Activated naive CD8-positive, alpha-beta T cell treated with anti-CD3 and anti-CD28 coated beads, Interleukin-2, amount 50 U/mL, for 16 hours (primary cell): ENCODE measurements around the gene OBI1.

ENCODE experiments used
- DNase-seq: peaks from one replicate; pipeline ENCODE4 v3.0.0-alpha.2; 2020; ENCODE audit warnings: low read depth, low spot score

Gene OBI1, protein sequence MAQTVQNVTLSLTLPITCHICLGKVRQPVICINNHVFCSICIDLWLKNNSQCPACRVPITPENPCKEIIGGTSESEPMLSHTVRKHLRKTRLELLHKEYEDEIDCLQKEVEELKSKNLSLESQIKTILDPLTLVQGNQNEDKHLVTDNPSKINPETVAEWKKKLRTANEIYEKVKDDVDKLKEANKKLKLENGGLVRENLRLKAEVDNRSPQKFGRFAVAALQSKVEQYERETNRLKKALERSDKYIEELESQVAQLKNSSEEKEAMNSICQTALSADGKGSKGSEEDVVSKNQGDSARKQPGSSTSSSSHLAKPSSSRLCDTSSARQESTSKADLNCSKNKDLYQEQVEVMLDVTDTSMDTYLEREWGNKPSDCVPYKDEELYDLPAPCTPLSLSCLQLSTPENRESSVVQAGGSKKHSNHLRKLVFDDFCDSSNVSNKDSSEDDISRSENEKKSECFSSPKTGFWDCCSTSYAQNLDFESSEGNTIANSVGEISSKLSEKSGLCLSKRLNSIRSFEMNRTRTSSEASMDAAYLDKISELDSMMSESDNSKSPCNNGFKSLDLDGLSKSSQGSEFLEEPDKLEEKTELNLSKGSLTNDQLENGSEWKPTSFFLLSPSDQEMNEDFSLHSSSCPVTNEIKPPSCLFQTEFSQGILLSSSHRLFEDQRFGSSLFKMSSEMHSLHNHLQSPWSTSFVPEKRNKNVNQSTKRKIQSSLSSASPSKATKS

DNA sequence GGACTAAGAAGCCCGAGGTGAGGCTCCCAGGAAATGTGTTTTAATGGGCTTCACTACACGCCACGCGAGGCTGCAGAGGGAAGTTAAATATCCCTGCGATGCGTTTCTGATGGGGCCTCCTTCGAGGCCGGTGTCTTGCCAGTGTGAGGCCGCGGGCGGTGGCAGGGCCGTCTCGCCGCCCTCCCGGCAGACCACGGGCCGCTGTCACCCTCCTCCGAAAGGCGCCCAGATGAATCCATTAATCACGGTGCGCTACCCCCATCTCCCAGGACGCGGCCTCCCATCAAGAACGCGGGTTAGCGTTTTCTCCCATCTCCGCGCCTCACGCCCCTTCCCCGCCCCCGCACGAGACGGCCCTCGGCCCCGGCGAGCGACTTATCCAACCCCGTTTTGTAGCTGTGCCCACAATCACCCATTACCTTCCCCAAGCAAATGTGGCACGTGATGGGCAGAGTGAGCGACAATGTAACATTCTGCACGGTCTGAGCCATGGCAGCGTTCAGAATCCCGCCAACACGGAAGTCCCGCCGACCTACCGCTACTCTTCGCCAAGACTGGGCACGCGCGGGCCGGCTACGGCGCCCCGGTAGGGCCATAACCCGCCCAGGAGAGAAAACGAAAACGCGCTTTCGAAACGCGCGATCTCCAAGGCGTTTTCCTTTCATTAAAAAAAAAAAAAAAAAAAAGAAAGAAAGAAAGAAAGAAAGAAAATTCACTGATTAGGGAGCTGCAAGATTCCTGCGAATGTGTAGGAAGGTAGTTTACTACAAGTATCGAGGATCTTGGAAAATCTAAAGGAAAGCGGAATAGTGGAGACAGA, at the start of gene OBI1:
OBI1 (minus strand) TSS at position 526 of the 820 bp plus-strand sequence; CDS start at position 491, 35 bp downstream.
- peak; percentile 81 for DNase-seq

- DNase-seq = no peak
Measured at GRCh38 chr13:78701383-78701782, 42.4 kb upstream of the OBI1 start.

DNA sequence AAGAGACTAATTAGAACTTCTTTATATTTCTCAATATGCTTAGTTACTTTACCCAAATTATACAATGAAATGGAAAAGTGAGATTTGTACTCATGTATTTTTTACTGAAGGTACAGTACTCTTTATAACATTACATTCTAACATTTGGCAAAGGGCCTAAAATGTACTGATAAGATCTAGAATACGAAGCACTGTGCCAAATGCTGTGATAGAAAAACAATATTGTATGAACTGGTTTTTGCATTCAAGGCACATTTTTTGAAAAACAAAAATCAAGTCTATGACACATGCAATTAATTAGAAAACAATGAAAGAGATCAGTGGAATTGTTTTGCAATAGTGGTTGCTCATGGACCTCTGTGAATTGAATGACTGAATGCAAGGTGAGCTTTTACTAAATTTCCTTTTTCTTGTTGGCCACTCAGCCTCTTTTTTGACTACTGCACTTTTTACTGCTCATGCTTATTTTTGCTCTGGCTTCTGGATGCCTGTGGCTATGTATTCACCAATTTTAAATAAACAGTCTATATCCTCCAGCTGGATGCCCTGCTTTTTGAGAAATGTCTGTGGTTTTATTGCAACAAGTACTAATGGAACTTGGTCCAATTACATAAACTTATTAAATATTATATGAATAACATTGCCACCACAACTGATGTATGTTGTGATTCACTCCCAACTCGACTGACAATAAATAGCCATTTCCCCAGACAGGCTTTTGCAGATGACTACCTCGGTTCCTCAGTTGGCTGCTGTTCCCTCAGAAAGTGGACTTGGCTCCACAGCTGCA, 41.4 kb upstream of the OBI1 start:
- no peak for DNase-seq

- DNase-seq = no peak
Measured at GRCh38 chr13:78689011-78689410, 30.1 kb upstream of the OBI1 start.

GRCh38 chr13:78686461-78686860, 27.5 kb upstream of the OBI1 start:
- DNase-seq = no peak

DNA sequence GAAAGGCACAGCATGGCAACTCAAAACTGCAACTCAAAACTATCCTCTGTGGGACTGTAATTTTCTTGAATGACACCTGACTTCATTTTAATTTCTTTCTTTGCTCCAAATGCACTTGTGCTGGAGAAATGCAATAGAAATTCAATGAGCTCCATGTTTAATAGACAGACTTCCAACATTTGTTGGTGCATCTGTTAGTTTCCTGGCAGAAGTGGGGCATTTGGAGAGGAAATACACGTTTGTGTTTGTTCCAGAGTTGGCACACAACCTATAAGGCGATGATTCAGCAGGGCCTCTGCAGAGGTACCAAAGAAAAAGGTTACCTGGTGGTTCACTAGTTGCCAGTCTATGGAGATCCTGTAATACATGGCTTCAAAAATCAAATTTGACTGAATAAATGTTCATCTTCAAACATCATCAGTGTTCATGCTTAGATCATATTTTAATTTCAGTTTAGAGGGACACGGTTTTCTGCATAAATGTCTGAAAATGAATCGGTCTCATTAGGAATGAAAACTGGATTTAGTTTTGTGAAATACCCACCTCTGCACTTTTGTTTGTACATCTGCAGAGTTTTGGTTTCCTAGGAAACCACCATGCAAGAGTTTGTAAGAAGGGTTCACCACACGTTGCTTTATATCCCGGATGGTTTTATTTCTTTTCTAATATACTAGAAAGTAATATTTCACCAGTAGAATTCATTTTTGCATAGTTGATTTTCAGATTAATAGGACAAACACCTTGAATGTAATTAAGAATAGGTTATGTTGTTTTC, 21.8 kb upstream of the OBI1 start:
- no peak for DNase-seq

- DNase-seq = no peak
Measured at GRCh38 chr13:78680115-78680561, 21.2 kb upstream of the OBI1 start.

- DNase-seq = no peak
Measured at GRCh38 chr13:78679329-78679728, 20.4 kb upstream of the OBI1 start.

DNA sequence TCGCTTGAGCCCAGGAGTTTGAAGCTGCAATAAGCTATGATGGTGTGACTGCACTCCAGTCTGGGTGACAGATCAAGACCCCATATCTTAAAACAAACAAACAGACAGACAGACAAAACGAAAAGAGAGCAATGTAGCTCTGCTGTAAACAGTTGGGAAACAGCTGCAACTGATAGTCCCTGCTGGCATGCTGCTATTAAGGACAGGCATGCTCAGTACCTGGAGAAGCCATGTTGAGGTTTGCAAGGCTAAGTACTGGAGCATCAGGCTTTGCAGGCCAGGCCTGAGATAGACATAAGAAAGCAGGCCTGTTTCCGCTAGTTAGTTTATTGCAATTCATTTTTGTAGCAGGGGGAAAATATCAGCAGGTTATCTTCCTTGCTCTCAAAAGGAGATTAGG, 16.2 kb upstream of the OBI1 start:
- DNase-seq = no peak

DNA sequence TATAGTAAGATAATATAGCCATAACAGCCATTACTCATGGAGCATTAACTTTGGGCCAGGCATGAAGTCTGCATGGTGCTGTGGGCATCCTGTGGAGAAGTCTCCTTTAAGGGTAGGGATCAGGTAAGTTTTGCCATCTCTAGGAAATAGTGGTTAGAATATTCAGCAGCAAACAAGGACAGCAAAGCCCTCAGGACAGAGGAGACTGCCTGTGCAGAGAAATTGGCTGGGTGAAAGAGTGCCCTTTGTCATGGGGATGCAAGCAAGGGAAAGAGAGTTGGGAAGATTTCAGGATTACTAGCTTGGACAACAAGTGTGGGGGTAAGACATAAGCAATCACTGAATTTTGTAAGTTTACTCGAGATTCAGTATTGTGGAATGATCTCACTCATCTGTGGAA, 15.7 kb upstream of the OBI1 start:
- DNase-seq = no peak

DNA sequence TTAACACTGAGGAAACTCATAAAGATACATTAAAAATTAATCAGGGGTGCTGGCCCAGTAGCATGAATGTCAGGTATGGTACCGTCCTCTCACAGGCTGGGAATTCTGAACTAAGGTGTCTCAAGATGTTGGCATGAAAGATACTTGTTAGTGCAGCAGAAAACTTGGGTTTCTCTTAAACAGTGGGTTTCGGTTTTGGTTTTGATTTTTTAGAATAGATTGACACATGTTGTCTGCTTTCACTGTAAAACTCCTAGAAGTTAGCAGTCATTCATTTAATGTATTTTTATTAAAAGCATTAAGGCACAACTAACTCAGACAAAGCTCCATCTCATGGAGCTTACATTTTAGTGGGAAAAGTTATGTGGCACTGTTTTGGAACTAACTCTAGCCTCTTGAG, 3.5 kb upstream of the OBI1 start:
- no peak for DNase-seq

- no peak for DNase-seq
Measured at GRCh38 chr13:78660495-78660857, 1.5 kb upstream of the OBI1 start.

DNA sequence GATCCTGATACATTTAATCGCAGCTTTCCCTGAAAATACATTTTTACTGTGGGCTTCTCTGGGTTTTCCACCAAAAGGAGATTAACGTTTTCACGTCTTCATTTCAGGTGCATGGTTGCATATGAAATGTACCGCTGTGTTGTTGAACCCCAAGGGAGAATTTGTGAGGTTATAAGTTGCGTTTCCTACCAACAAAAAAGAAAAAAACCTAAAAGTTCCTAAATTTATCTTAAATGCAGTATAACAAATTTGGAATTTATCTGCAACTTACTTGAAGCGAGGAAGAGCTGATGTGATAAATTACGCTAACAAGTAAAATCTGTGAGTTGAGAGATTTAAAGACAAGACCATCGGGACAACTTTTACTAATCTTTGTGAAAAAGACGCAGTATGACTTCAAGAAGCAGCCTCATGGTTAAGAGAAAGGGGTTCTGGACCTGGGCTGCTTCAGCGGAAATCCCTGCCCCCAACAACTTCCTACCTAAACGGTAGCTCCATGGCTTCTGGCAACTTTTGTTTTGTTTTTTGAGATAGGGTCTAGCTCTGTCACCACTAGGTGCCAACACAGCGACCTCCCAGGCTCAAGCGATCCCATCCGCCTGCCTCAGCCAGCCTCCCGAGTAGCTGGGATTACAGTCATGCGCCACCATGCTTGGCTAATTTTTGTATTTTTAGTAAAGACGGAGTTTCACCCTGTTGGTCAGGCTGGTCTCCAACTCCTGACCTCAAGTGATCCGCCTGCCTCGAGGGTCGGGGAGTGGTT, 958 bp upstream of the OBI1 start:
- no peak for DNase-seq

GRCh38 chr13:78659450-78659730, 435 bp upstream of the OBI1 start:
- DNase-seq = no peak

DNA sequence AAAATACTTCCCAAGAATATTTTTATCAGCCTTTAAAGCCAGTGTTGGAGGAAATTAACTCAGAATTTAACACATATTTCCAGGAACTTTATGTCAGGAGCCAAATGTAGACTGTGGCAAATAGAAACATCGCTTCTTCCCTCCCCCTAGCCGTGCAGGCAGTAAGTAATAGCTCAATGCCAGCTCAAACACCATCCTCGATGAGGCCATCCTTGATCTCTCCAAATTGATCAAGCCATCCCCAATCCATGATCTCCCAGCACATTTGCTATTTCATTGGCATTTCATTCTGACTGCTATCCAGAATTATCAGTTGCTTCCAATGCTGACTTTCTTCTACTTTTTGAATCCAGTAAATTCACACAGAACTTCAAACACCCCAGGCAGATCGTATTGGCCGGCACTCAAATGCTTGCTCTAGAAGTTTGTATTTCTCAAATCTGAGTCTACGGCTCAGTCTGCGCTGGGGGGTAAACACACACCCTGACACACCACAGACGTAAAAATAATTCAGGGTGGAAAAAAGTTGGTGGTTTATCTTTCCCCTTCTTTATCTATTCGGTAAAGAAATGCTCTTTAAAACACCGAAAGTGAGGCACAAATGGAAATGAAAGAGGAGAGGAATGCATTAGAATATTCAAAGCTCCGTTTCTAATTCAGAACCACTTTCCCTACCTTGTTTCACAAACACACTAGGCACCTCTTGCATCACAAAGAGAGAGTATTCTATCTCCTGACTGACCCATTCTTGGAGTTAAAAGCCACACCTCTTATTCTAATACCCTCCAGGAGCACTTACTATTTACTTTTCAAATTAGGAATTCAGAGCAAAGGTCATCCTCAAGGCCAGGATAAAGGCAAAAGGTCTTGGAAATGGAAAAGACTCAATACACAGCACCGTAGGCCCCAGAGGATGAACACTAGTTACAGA, 991 bp downstream of the OBI1 start:
- DNase-seq = no peak

- DNase-seq = no peak
Measured at GRCh38 chr13:78655906-78656305, 3.0 kb downstream of the OBI1 start.

- DNase-seq = no peak
Measured at GRCh38 chr13:78655007-78655406, 3.9 kb downstream of the OBI1 start.

GRCh38 chr13:78652651-78653050, 6.3 kb downstream of the OBI1 start:
- no peak for DNase-seq

DNA sequence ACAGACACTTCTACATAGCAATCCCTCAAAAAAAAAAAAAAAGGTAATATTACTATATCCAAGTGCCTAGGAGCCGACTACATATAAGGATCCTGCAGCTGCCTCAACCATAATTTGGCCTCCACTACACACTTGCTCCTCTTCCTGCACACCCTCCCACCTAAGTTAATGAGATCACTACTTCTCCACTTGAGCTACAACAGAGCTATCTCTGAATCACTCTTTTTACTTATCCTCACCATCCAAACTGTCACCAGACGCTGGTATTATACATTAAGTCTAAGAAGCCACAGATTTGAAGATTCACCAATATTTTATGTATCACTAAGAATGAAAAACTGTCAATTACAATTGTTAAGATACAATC, 8.3 kb downstream of the OBI1 start:
- DNase-seq = no peak
